Esophagus muscularis mucosa (tissue), 4 donors: ENCODE data around the gene TNRC18. TPM values are rescaled to one million over a fixed set of nuclear protein-coding genes. Genes with fewer than 3 reads are reported as not detected.

Source experiments
- DNase-seq: peaks from one replicate; pipeline ENCODE4 v3.0.0-alpha.2; 2017; ENCODE audit errors: extremely low spot score
- H3K27ac ChIP-seq, 4 donors: fragments of 200-600 bp; sonication (generic); replicated peaks in 1 of 4; 1 replicate in 3 of 4; 2 replicates in 1 of 4; pipeline ENCODE4 v1.5.1; 2016 to 2019; ENCODE audit warnings: mild to moderate bottlenecking in 1 of 4
- H3K27me3 ChIP-seq, 4 donors: fragments of 200-600 bp; sonication (generic); one replicate each; pipeline versions ENCODE4 v1.5.1 to v1.6.0; 2016 to 2019
- H3K36me3 ChIP-seq, 4 donors: fragments of 200-600 bp; sonication (generic); one replicate each; pipeline ENCODE4 v1.5.1; 2016 to 2019
- H3K4me1 ChIP-seq, 4 donors: fragments of 200-600 bp; sonication (generic); one replicate each; pipeline ENCODE4 v1.5.1; 2016 to 2019
- H3K4me3 ChIP-seq, 4 donors: fragments of 200-600 bp; sonication (generic); 1 replicate in 2 of 4; 2 replicates in 2 of 4; pipeline ENCODE4 v1.5.1; 2016 to 2019; ENCODE audit warnings: mild to moderate bottlenecking in 4 of 4, moderate library complexity in 1 of 4
- H3K9me3 ChIP-seq, 4 donors: fragments of 200-600 bp; sonication (generic); 1 replicate in 3 of 4; 2 replicates in 1 of 4; pipeline ENCODE4 v1.5.1; 2016 to 2019
- EP300 ChIP-seq: sonication (generic); formaldehyde crosslinking; IDR thresholded peaks from one replicate; pipeline ENCODE4 v1.6.1; 2017; ENCODE audit warnings: antibody characterized with exemption
- POLR2A ChIP-seq: fragments of 450-650 bp; IDR thresholded peaks from one replicate; pipeline ENCODE4 v1.6.1; 2017; ENCODE audit warnings: antibody characterized with exemption, moderate library complexity, mild to moderate bottlenecking, low read depth
- POLR2AphosphoS5 ChIP-seq, 2 donors: sonication (generic); formaldehyde crosslinking; IDR thresholded peaks; one replicate each; pipeline ENCODE4 v1.6.1; 2017; ENCODE audit warnings: antibody characterized with exemption in 2 of 2
- WGBS: methylation state at CpG from one replicate; pipeline ENCODE4 v1.1.5; 2018; 5-methylcytosine and 5-hydroxymethylcytosine counted together
- intact Hi-C: fragments of 100-400 bp; cut with DNase I; formaldehyde crosslinking; loops from one replicate; pipeline ENCODE4 v1.15.1; 2023
- total RNA-seq, 4 donors: library from RNA; depleted of rRNA; stranded (reverse); fragments of >200 nt; gene quantifications; one replicate each; pipeline versions ENCODE4 v1.1.0 to v1.2.1, GENCODE V29; 2016
- TF ChIP-seq, protein P1 (sequence below), 3 experiments: fragments of 200-600 bp in 2 of 3; fragments of 450-650 bp in 1 of 3; sonication (generic) in 2 of 3; IDR thresholded peaks; one replicate each; pipeline ENCODE4 v1.5.1; 2017 to 2019; ENCODE audit warnings: antibody characterized with exemption in 3 of 3, mild to moderate bottlenecking in 2 of 3, moderate library complexity in 1 of 3

Gene TNRC18
- total RNA-seq, 4 donors from 2014 or later = 101 to 277 (median 166) TPM

DNA sequence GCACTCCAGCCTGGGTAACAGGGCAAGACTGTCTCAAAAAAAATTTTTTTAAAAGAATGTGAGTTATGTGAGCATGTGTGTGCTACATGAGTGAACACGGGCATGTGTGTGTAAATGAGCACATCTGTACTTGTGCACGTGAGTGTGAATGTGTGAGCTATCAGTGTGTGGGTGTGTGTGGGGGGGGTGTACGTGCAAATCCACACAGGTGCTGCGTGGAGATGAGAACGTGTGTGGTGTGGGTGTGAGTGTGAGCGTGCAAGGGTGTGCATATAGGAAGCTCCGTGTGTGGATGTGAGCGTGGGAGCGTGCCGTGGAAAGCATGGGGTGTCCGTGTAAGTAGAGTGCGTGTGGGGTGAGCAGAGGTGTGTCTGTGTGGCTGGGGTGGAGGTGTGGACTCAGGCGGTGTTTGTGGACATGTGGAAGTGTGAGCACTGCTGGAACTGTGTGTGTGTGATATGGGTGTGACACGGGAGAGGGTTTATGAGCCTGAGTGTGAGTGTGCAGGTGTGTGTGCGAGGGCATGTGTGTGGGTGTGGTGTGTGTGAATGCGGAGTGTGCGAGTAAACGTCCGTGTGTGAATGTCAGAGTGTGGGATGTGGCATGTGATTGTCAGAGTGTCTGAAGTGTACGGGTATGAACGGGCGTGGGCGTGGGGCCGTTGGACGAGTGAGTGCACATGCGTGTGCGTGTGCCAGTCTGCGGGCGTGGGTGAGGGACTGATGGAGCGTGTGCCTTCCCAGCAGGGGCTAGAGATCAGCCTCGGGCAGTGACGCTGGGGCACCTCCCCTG, 45.9 kb upstream of the TNRC18 start:
- H3K27me3 ChIP-seq = no peaks in the 10 kb centered on the region
- WGBS = 89% methylated on average over 31 of the region's 32 CpGs
- no peak for DNase-seq
- H3K27ac ChIP-seq = no peak overlapping the region
- no peak overlapping the region for H3K4me3 ChIP-seq
- no peak for TF ChIP-seq POLR2AphosphoS5 (IDR thresholded peaks at IDR 0.05)
- no peak for TF ChIP-seq POLR2A
- TF ChIP-seq EP300 = no peak
- TF ChIP-seq, protein P1, sequence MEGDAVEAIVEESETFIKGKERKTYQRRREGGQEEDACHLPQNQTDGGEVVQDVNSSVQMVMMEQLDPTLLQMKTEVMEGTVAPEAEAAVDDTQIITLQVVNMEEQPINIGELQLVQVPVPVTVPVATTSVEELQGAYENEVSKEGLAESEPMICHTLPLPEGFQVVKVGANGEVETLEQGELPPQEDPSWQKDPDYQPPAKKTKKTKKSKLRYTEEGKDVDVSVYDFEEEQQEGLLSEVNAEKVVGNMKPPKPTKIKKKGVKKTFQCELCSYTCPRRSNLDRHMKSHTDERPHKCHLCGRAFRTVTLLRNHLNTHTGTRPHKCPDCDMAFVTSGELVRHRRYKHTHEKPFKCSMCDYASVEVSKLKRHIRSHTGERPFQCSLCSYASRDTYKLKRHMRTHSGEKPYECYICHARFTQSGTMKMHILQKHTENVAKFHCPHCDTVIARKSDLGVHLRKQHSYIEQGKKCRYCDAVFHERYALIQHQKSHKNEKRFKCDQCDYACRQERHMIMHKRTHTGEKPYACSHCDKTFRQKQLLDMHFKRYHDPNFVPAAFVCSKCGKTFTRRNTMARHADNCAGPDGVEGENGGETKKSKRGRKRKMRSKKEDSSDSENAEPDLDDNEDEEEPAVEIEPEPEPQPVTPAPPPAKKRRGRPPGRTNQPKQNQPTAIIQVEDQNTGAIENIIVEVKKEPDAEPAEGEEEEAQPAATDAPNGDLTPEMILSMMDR (IDR thresholded peaks at IDR 0.05) = no peak
- intact Hi-C loops = no loop called here
- H3K36me3 ChIP-seq = peaks cover 0 to 5% (median 0%) of the 10 kb centered on the region in 4 donors
- peaks cover 0 to 12% (median 4%) of the 10 kb centered on the region in 4 donors for H3K4me1 ChIP-seq
- H3K9me3 ChIP-seq = no peaks in the 10 kb centered on the region

DNA sequence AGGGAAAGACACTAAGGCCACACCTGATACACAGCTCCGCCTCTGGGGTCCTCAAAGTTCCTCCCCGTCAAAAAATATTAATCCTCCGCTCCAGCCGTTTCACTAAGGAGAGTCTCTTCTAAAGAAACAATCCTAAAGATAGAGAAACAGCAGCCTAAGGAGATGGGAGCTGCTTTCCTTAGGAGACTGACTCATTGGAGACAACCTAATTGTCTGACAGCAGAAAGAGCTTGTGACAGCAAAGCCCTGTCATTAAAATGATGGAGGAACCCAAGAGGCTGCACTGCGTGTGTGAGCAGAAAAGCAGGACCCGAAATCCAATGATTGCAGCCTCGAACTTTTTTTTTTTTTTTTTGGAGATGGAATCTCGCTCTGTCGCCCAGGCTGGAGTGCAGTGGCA, 44.0 kb upstream of the TNRC18 start:
- Histone ChIP-seq H3K9me3 (no peaks in the 10 kb centered on the region), H3K4me1 (peaks cover 0 to 12% (median 4%) of the 10 kb centered on the region in 4 donors), H3K4me3 (no peak overlapping the region), H3K36me3 (peaks cover 0 to 5% (median 0%) of the 10 kb centered on the region in 4 donors), H3K27me3 (no peaks in the 10 kb centered on the region), H3K27ac (no peak overlapping the region)
- intact Hi-C loops = no loop called here
- no peak for TF ChIP-seq POLR2AphosphoS5 (IDR thresholded peaks at IDR 0.05)
- no peak for TF ChIP-seq EP300
- TF ChIP-seq, protein P1 (IDR thresholded peaks at IDR 0.05) = no peak
- DNase-seq = no peak
- WGBS = 89% methylated on average over 9 of the region's 9 CpGs

DNA sequence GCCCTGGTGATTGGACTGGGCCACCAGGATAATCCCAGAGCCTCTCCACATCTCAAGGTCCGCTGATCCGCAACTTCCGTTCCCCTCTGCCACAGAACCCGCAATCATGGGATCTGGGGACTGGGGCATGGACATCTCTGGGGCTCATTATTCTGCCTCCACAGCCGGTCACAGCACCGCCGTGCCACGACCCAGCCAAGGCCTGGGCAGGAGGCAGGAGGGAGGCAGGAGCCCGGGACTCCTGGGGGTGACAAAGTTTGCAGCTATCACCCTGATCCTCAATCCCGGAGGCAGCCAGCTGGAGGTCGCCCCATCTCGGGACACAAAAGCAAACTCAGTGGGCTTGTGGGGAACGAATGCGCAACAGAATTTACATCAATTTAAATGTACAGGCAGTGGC, 42.9 kb upstream of the TNRC18 start:
- H3K27ac ChIP-seq = no peak overlapping the region
- no peaks in the 10 kb centered on the region for H3K36me3 ChIP-seq
- 95% methylated on average over 12 of the region's 14 CpGs for WGBS
- DNase-seq = no peak
- intact Hi-C loops = no loop called here
- TF ChIP-seq EP300 (no peak), POLR2AphosphoS5 (IDR thresholded peaks at IDR 0.05) (no peak), POLR2A (no peak)
- TF ChIP-seq, protein P1 (IDR thresholded peaks at IDR 0.05) = no peak
- H3K4me1 ChIP-seq = peaks cover 0 to 12% (median 4%) of the 10 kb centered on the region in 4 donors
- H3K9me3 ChIP-seq = no peaks in the 10 kb centered on the region
- H3K4me3 ChIP-seq = no peak overlapping the region
- no peaks in the 10 kb centered on the region for H3K27me3 ChIP-seq

DNA sequence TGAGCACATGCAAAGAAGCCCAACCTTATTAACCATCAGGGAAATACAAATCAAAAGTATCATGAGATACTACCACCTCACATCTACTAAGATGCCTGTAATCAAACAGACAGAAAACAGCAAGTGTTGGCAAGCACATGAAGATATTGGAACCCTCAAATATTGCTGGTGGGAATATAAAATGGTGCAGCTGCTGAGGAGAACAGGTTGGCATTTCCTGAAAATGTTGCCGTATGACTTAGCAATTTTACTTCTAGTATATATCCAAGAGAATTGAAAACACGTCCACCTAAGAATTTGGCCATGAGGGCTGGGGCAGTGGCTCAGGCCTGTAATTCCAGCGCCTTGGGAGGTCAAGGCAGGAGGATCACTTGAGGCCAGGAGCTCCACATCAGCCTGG, 39.4 kb upstream of the TNRC18 start:
- intact Hi-C loops = no loop called here
- H3K4me3 ChIP-seq = no peak overlapping the region
- H3K27ac ChIP-seq = no peak overlapping the region
- no peak for DNase-seq
- TF ChIP-seq POLR2A = no peak
- no peak for TF ChIP-seq EP300
- TF ChIP-seq, protein P1 (IDR thresholded peaks at IDR 0.05) = no peak
- no peak for TF ChIP-seq POLR2AphosphoS5 (IDR thresholded peaks at IDR 0.05)
- no peaks in the 10 kb centered on the region for H3K27me3 ChIP-seq
- no peaks in the 10 kb centered on the region for H3K9me3 ChIP-seq
- H3K36me3 ChIP-seq = no peaks in the 10 kb centered on the region
- peaks cover 3 to 10% (median 5%) of the 10 kb centered on the region in 4 donors for H3K4me1 ChIP-seq
- 65% methylated on average over 3 of the region's 3 CpGs for WGBS

DNA sequence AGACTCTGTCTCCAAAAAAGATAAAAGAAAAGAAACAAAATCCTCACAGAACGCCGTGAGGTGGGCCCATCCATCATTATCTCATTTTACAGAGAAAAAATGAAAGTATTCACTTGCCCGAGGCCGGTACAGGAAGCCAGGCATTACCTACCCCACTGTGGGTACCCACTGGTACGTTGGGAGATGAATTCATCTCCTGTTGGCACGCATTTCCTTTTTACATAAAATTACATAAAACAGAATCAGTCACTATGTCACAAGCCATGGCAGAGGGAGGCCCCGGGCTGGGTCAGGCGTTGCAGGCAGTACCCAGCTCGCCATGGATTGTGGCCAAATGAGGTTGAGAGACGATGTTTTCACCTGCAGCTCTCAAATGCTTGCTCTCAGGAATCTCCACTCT, 38.6 kb upstream of the TNRC18 start:
- intact Hi-C loops = no loop called here
- Histone ChIP-seq H3K27me3 (no peaks in the 10 kb centered on the region), H3K27ac (no peak overlapping the region), H3K36me3 (no peaks in the 10 kb centered on the region), H3K9me3 (no peaks in the 10 kb centered on the region), H3K4me3 (no peak overlapping the region), H3K4me1 (peaks cover 10 to 18% (median 13%) of the 10 kb centered on the region in 4 donors)
- TF ChIP-seq, protein P1 (IDR thresholded peaks at IDR 0.05) = no peak
- TF ChIP-seq POLR2A (no peak), EP300 (no peak), POLR2AphosphoS5 (IDR thresholded peaks at IDR 0.05) (no peak)
- no peak for DNase-seq
- 73% methylated on average over 10 of the region's 10 CpGs for WGBS
